NB4 (cell line): ENCODE results near the gene SMURF1.

Experiments used
- CTCF ChIP-seq: IDR thresholded peaks from one replicate; pipeline ENCODE4 v1.5.1; 2012; ENCODE audit warnings: low read depth, low read length
- MAX ChIP-seq: IDR thresholded peaks from 2 replicates; pipeline ENCODE4 v1.6.1; 2011; ENCODE audit warnings: low read depth, low read length
- POLR2A ChIP-seq: IDR thresholded peaks from 2 replicates; pipeline ENCODE4 v1.6.1; 2011; ENCODE audit warnings: mild to moderate bottlenecking; ENCODE audit not compliant: insufficient read length; ENCODE audit errors: extremely low read depth

GRCh38 chr7:99097730-99098129 lies 46.2 kb downstream of the SMURF1 start:
- TF ChIP-seq POLR2A (no peak), CTCF (no peak), MAX (no peak)
